Progenitor cell of endocrine pancreas (in vitro differentiated cells): Measurements from ENCODE around the gene PMPCA. TPM values are rescaled to one million over a fixed set of nuclear protein-coding genes. Genes with fewer than 3 reads are reported as not detected.

Experiments used
- DNase-seq: peaks from one replicate; pipeline ENCODE4 v3.0.0; 2021; ENCODE audit warnings: low spot score; ENCODE audit not compliant: unreplicated experiment
- H3K27ac Mint-ChIP-seq: 2 replicates; pipeline ENCODE4 v1.8.0; 2021; ENCODE audit warnings: mild to moderate bottlenecking, moderate library complexity, mixed read lengths
- H3K27me3 Mint-ChIP-seq: 2 replicates; pipeline ENCODE4 v1.8.0; 2021; ENCODE audit warnings: mixed read lengths
- H3K36me3 Mint-ChIP-seq: 2 replicates; pipeline ENCODE4 v1.8.0; 2022; ENCODE audit warnings: mixed read lengths; ENCODE audit not compliant: insufficient read depth
- H3K4me1 Mint-ChIP-seq: 2 replicates; pipeline ENCODE4 v1.8.0; 2021; ENCODE audit warnings: low read depth, mixed read lengths
- H3K4me3 Mint-ChIP-seq: 2 replicates; pipeline ENCODE4 v1.8.0; 2021; ENCODE audit warnings: low read depth, mild to moderate bottlenecking, moderate library complexity, mixed read lengths
- H3K9me3 Mint-ChIP-seq: 2 replicates; pipeline ENCODE4 v1.8.0; 2021; ENCODE audit warnings: low read depth, mixed read lengths
- CTCF ChIP-seq: fragments of 200-600 bp; sonication (generic); IDR thresholded peaks from one replicate; pipeline ENCODE4 v1.5.0; 2021; ENCODE audit warnings: antibody characterized with exemption, mild to moderate bottlenecking; ENCODE audit not compliant: unreplicated experiment
- total RNA-seq: library from RNA; stranded (reverse); gene quantifications from 2 replicates; pipeline ENCODE4 v1.2.1, GENCODE V29; 2021

Gene PMPCA
- total RNA-seq, 1 donor from 2014 or later = 68.3 TPM

GRCh38 chr9:136396219-136396515 lies 14.3 kb upstream of the PMPCA start:
- peaks cover 10% of the 10 kb centered on the region for H3K36me3 Mint-ChIP-seq
- H3K27me3 Mint-ChIP-seq = no peaks in the 10 kb centered on the region
- no peak for DNase-seq
- H3K4me3 Mint-ChIP-seq = no peak overlapping the region
- no peak overlapping the region for H3K27ac Mint-ChIP-seq
- H3K9me3 Mint-ChIP-seq = no peaks in the 10 kb centered on the region
- no peak for TF ChIP-seq CTCF
- H3K4me1 Mint-ChIP-seq = peaks cover 10% of the 10 kb centered on the region

GRCh38 chr9:136397643-136398042 lies 12.8 kb upstream of the PMPCA start:
- DNase-seq = no peak
- H3K27ac Mint-ChIP-seq = no peak overlapping the region
- H3K36me3 Mint-ChIP-seq = peaks cover 7% of the 10 kb centered on the region
- H3K27me3 Mint-ChIP-seq = no peaks in the 10 kb centered on the region
- peaks cover 10% of the 10 kb centered on the region for H3K4me1 Mint-ChIP-seq
- H3K4me3 Mint-ChIP-seq = no peak overlapping the region
- no peak for TF ChIP-seq CTCF
- no peaks in the 10 kb centered on the region for H3K9me3 Mint-ChIP-seq

DNA sequence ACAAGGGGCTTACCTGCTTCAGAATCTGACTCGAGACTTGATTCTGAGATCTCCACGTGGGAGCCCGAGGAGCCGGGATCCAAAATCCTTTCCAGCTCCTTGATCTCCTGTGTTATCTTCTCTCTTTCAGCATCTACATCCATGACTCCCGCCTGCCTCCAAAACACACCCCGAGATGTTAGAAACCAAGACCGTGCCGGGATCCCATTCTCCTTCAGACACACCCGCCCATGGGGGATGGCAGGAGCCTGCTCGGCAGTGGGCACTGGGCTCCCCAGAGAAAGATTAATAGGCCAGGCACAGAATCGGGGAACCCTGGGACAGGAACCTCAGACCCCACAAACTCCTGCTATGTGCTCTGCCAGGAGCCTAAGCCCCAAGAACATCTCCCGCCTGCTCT lies 12.2 kb upstream of the PMPCA start:
- peaks cover 7% of the 10 kb centered on the region for H3K36me3 Mint-ChIP-seq
- H3K27ac Mint-ChIP-seq = no peak overlapping the region
- no peak for DNase-seq

GRCh38 chr9:136399176-136400037 lies 11.1 kb upstream of the PMPCA start:
- no peak for TF ChIP-seq CTCF
- no peak for DNase-seq
- H3K9me3 Mint-ChIP-seq = no peaks in the 10 kb centered on the region
- peak overlapping the region; percentile 95 for H3K27ac Mint-ChIP-seq
- H3K4me1 Mint-ChIP-seq = peaks cover 10% of the 10 kb centered on the region
- no peaks in the 10 kb centered on the region for H3K27me3 Mint-ChIP-seq
- H3K4me3 Mint-ChIP-seq = peak overlapping the region; percentile 86
- H3K36me3 Mint-ChIP-seq = peaks cover 7% of the 10 kb centered on the region

More for the DNA sequence above, 12.2 kb upstream of the PMPCA start:
- H3K4me3 Mint-ChIP-seq = peak overlapping the region; percentile 86
- H3K9me3 Mint-ChIP-seq = no peaks in the 10 kb centered on the region
- no peak for TF ChIP-seq CTCF
- H3K4me1 Mint-ChIP-seq = peaks cover 10% of the 10 kb centered on the region
- H3K27me3 Mint-ChIP-seq = no peaks in the 10 kb centered on the region

GRCh38 chr9:136400038-136400834 lies 10.2 kb upstream of the PMPCA start, which contains the start of gene SNAPC4:
SNAPC4 (minus strand) TSS chr9:136400170; CDS start chr9:136398428, 1,742 bp downstream.
- Mint-ChIP-seq H3K4me3 (peak within 1 kb of the TSS; percentile 86), H3K9me3 (no peaks in the 10 kb centered on the region), H3K4me1 (peaks cover 10% of the 10 kb centered on the region), H3K27ac (peak within 1 kb of the TSS; percentile 95), H3K27me3 (no peaks in the 10 kb centered on the region), H3K36me3 (peaks cover 12% of the 10 kb centered on the region)
- DNase-seq = peak; percentile 90
- peak; percentile 91 for TF ChIP-seq CTCF
